Endothelial cell of umbilical vein (primary cell): ENCODE data around the gene LZTS3. TPM values are rescaled to one million over a fixed set of nuclear protein-coding genes. Genes with fewer than 3 reads are reported as not detected.
A peak's percentile ranks its signal among the peaks of the same experiment; 100 is the strongest.

Experiments
- BruUV-seq: library from RNA; stranded (reverse); fragments of 400-500 nt; replicated peaks from 2 replicates; lab custom pipeline; 2021; lab: Mats Ljungman, UMichigan
- CTCF ChIA-PET: fragments of 300-600, 350-600 bp; sonication (Branson Sonifier 250); formaldehyde crosslinking; loops from one replicate; lab custom pipeline; 2021; ENCODE audit warnings: antibody characterized with exemption, inconsistent platforms; lab: Charles Lee
- POLR2A ChIA-PET: fragments of 300-600, 350-600 bp; sonication (Branson Sonifier 250); formaldehyde crosslinking; loops from one replicate; lab custom pipeline; 2021; ENCODE audit warnings: antibody characterized with exemption, inconsistent platforms; lab: Charles Lee
- DNase-seq: peaks from one replicate; pipeline ENCODE4 v3.0.0-alpha.2; 2011; ENCODE audit warnings: low read depth, low spot score
- FAIRE-seq: peaks from 2 replicates; lab custom pipeline; 2011; peaks lifted over from hg19 to GRCh38; lab: Jason Lieb, UNC
- H2AFZ ChIP-seq: 2 replicates; pipeline ENCODE4 v1.6.0; 2012; ENCODE audit warnings: low read depth, low read length, control low read depth, inconsistent platforms
- H3K27ac ChIP-seq: 2 replicates; pipeline ENCODE4 v1.5.1; 2011; ENCODE audit warnings: low read depth, mild to moderate bottlenecking, control low read depth, low read length, moderate library complexity; ENCODE audit not compliant: insufficient read depth
- H3K27me3 ChIP-seq, 2 experiments: 2 replicates each; pipeline versions ENCODE4 v1.6.0 to v1.6.1; 2011; ENCODE audit warnings: low read length in 2 of 2, mixed read lengths in 1 of 2; ENCODE audit not compliant: control insufficient read depth in 2 of 2, insufficient read depth in 2 of 2
- H3K36me3 ChIP-seq, 2 experiments: 2 replicates in 1 of 2; 3 replicates in 1 of 2; pipeline ENCODE4 v1.5.1; 2011; ENCODE audit warnings: low read length in 2 of 2, mild to moderate bottlenecking in 1 of 2, moderate library complexity in 1 of 2; ENCODE audit not compliant: control insufficient read depth in 2 of 2, insufficient read depth in 2 of 2; ENCODE audit errors: extremely low read depth in 1 of 2
- H3K4me1 ChIP-seq: 3 replicates; pipeline ENCODE4 v1.5.1; 2011; ENCODE audit warnings: mild to moderate bottlenecking, low read length; ENCODE audit not compliant: control insufficient read depth, insufficient read depth; ENCODE audit errors: extremely low read depth
- H3K4me2 ChIP-seq: 2 replicates; pipeline ENCODE4 v1.6.1; 2011; ENCODE audit warnings: low read length, control low read depth, mixed read lengths; ENCODE audit not compliant: insufficient read depth
- H3K4me3 ChIP-seq, 3 experiments: fragments of 200-600 bp in 1 of 3; sonication (generic), shearing (Covaris generic) in 1 of 3; replicated peaks in 1 of 3; 2 replicates each; pipeline ENCODE4 v1.5.1; 2011 to 2016; ENCODE audit warnings: control low read depth in 3 of 3, low read length in 3 of 3, mild to moderate bottlenecking in 2 of 3, inconsistent platforms in 1 of 3, low read depth in 1 of 3, moderate library complexity in 1 of 3; ENCODE audit not compliant: insufficient read depth in 1 of 3
- H3K79me2 ChIP-seq: 2 replicates; pipeline ENCODE4 v1.6.0; 2012; ENCODE audit warnings: low read length, inconsistent platforms; ENCODE audit not compliant: control insufficient read depth, insufficient read depth
- H3K9ac ChIP-seq: replicated peaks from 2 replicates; pipeline ENCODE3; 2011; ENCODE audit warnings: low read length, control low read depth; ENCODE audit not compliant: insufficient read depth; ENCODE audit errors: extremely low read depth
- H3K9me1 ChIP-seq: replicated peaks from 3 replicates; pipeline ENCODE4 v1.6.0; 2011; ENCODE audit warnings: mild to moderate bottlenecking, low read length; ENCODE audit not compliant: control insufficient read depth, insufficient read depth; ENCODE audit errors: extremely low read depth
- H3K9me3 ChIP-seq: replicated peaks from 2 replicates; pipeline ENCODE4 v1.5.1; 2012; ENCODE audit warnings: low read length, inconsistent platforms; ENCODE audit not compliant: control insufficient read depth, insufficient read depth
- H4K20me1 ChIP-seq: replicated peaks from 2 replicates; pipeline ENCODE3; 2011; ENCODE audit warnings: mild to moderate bottlenecking, low read length; ENCODE audit not compliant: control insufficient read depth, insufficient read depth; ENCODE audit errors: extremely low read depth
- EZH2 ChIP-seq: IDR thresholded peaks from 2 replicates; pipeline ENCODE4 v1.6.1; 2012; ENCODE audit warnings: borderline replicate concordance, low read depth, mild to moderate bottlenecking, moderate library complexity, low read length, inconsistent platforms; ENCODE audit not compliant: severe bottlenecking
- FOS ChIP-seq: IDR thresholded peaks from 2 replicates; pipeline ENCODE4 v1.6.1; 2011; ENCODE audit warnings: mild to moderate bottlenecking, low read length, moderate library complexity, borderline replicate concordance; ENCODE audit not compliant: insufficient read depth
- GATA2 ChIP-seq: IDR thresholded peaks from 2 replicates; pipeline ENCODE4 v1.7.0; 2011; ENCODE audit warnings: low read depth, mild to moderate bottlenecking, moderate library complexity, mixed read lengths, low read length; ENCODE audit not compliant: insufficient read length, insufficient read depth
- JUN ChIP-seq: IDR thresholded peaks from 2 replicates; pipeline ENCODE4 v1.6.1; 2011; ENCODE audit warnings: borderline replicate concordance, low read depth; ENCODE audit not compliant: insufficient read length, insufficient read depth
- MYC ChIP-seq: IDR thresholded peaks from one replicate; pipeline ENCODE4 v1.6.1; 2011; ENCODE audit warnings: mild to moderate bottlenecking, low read depth, low read length
- POLR2A ChIP-seq: IDR thresholded peaks from 2 replicates; pipeline ENCODE4 v1.6.1; 2012; ENCODE audit warnings: low read depth, mild to moderate bottlenecking, control low read depth, low read length
- POLR2AphosphoS5 ChIP-seq: IDR thresholded peaks from 2 replicates; pipeline ENCODE4 v1.6.1; 2012; ENCODE audit warnings: low read depth, mild to moderate bottlenecking, control low read depth, low read length, moderate library complexity; ENCODE audit not compliant: insufficient read depth
- dilution Hi-C: fragments of 300-500 bp; cut with MboI; formaldehyde crosslinking; loops from one replicate; pipeline ENCODE4 v1.15.0; 2019; ENCODE audit warnings: low sequenced_read_pairs; ENCODE audit not compliant: extremely low pct_ligation_motif_present
- intact Hi-C: fragments of 100-400 bp; cut with micrococcal nuclease; formaldehyde crosslinking; loops from one replicate; pipeline ENCODE4 v1.10.0; 2022
- polyA plus RNA-seq, 4 experiments: library from polyadenylated mRNA; depleted of rRNA in 3 of 4; stranded (reverse) in 3 of 4; unstranded in 1 of 4; fragments of >200 nt; gene quantifications; 2 replicates each; pipeline versions ENCODE4 v1.2.1 to v1.2.3, GENCODE V29; 2011 to 2012; ENCODE audit warnings: missing spikeins in 1 of 4
- total RNA-seq: library from RNA; stranded (reverse); gene quantifications from 2 replicates; pipeline ENCODE4 v1.2.3, GENCODE V29; 2021
- TF ChIP-seq, protein P1 (sequence below), 2 donors: IDR thresholded peaks; 1 replicate in 1 of 2; 2 replicates in 1 of 2; pipeline ENCODE4 v1.5.1; 2011; ENCODE audit warnings: low read length in 2 of 2, mild to moderate bottlenecking in 2 of 2, moderate library complexity in 2 of 2, control low read depth in 1 of 2, inconsistent platforms in 1 of 2, low read depth in 1 of 2; ENCODE audit not compliant: insufficient read depth in 1 of 2; ENCODE audit errors: extremely low read depth in 1 of 2
- TF ChIP-seq, protein P2 (sequence below): IDR thresholded peaks from 2 replicates; pipeline ENCODE4 v1.6.1; 2011; ENCODE audit not compliant: insufficient read depth, insufficient read length

LZTS3 gene
- total and polyA plus RNA-seq, 2 donors (not counting 3 experiments of a cell fraction or from before 2014, with no cell fraction given) = 4.5 to 5.7 TPM

DNA sequence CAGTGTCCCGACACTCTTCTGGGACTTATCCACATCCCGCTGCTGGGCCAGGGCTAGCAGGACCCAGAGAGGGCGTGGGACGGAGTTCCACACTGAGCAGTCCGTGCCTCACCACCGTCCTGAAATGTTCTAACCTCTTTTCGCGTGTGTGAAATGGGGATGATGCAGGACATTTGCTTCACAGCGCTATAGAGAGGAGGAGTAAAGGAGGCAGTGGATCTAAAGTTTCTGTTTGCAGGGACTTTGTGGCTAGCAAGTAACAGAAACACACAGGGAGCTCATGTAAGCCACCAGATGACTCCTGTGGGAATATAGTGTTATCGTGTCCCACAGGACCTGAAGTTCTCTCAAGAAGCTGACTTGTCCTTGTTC, 36.6 kb upstream of the LZTS3 start:
- CTCF ChIA-PET = interaction anchor here (1.0 to 1.7 kb wide), 5 partner anchors 9 to 107 kb away, joined by 3 to 5 read pairs (median 3); partner anchors contain the start of gene SLC4A11
- dilution Hi-C loops = no loop called here
- no peaks in the 10 kb centered on the region for H3K9me1 ChIP-seq
- DNase-seq (peak; percentile 33), FAIRE-seq (peak; percentile 75)
- no peaks in the 10 kb centered on the region for H4K20me1 ChIP-seq
- peak overlapping the region; percentile 89 for H3K4me2 ChIP-seq
- no peak for TF ChIP-seq JUN
- no peak for TF ChIP-seq FOS
- TF ChIP-seq POLR2A = no peak
- no peak for TF ChIP-seq EZH2
- TF ChIP-seq, protein P1, sequence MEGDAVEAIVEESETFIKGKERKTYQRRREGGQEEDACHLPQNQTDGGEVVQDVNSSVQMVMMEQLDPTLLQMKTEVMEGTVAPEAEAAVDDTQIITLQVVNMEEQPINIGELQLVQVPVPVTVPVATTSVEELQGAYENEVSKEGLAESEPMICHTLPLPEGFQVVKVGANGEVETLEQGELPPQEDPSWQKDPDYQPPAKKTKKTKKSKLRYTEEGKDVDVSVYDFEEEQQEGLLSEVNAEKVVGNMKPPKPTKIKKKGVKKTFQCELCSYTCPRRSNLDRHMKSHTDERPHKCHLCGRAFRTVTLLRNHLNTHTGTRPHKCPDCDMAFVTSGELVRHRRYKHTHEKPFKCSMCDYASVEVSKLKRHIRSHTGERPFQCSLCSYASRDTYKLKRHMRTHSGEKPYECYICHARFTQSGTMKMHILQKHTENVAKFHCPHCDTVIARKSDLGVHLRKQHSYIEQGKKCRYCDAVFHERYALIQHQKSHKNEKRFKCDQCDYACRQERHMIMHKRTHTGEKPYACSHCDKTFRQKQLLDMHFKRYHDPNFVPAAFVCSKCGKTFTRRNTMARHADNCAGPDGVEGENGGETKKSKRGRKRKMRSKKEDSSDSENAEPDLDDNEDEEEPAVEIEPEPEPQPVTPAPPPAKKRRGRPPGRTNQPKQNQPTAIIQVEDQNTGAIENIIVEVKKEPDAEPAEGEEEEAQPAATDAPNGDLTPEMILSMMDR (IDR thresholded peaks at IDR 0.05; ENCODE audit: extremely low read depth in 1 of 2, insufficient read depth in 1 of 2, low read depth in 1 of 2, low read length in 2 of 2) = no peak
- TF ChIP-seq MYC = no peak
- TF ChIP-seq GATA2 = no peak
- TF ChIP-seq, protein P2, sequence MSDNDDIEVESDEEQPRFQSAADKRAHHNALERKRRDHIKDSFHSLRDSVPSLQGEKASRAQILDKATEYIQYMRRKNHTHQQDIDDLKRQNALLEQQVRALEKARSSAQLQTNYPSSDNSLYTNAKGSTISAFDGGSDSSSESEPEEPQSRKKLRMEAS = no peak
- TF ChIP-seq POLR2AphosphoS5 = no peak
- no TSS peak for BruUV-seq
- H3K4me3 ChIP-seq = peak overlapping the region; percentile 67 to 75 (median 68)
- peak overlapping the region; percentile 87 for H2AFZ ChIP-seq
- H3K79me2 ChIP-seq = peaks cover 24% of the 10 kb centered on the region
- no peaks in the 10 kb centered on the region for H3K27me3 ChIP-seq
- peaks cover 0 to 3% of the 10 kb centered on the region in 2 experiments for H3K36me3 ChIP-seq
- no peaks in the 10 kb centered on the region for H3K9me3 ChIP-seq
- POLR2A ChIA-PET = no interaction called here
- peak overlapping the region; percentile 34 for H3K27ac ChIP-seq
- peaks cover 14% of the 10 kb centered on the region for H3K4me1 ChIP-seq
- H3K9ac ChIP-seq = peak overlapping the region; percentile 70
- intact Hi-C loops = loop anchor here (10.0 kb wide), 1 partner anchor 265 kb away; the partner anchor contains the start of gene ATRN
